HEK293 (cell line): ENCODE measurements around the gene TTC13.

Experiments
- CTCF ChIP-seq: fragments of 450-650 bp; formaldehyde crosslinking; IDR thresholded peaks from 2 replicates; pipeline ENCODE4 v1.5.1; 2016; ENCODE audit warnings: missing biosample characterization, missing genetic modification characterization
- YY1 ChIP-seq: fragments of 450-650 bp; formaldehyde crosslinking; IDR thresholded peaks from 2 replicates; pipeline ENCODE4 v1.5.1; 2018; ENCODE audit warnings: missing biosample characterization, missing genetic modification characterization
- ZNF174 ChIP-seq: fragments of 450-650 bp; formaldehyde crosslinking; IDR thresholded peaks from 2 replicates; pipeline ENCODE4 v1.5.0; 2017; ENCODE audit warnings: missing biosample characterization, mild to moderate bottlenecking, missing genetic modification characterization
- ZSCAN5A ChIP-seq: fragments of 450-650 bp; formaldehyde crosslinking; IDR thresholded peaks from 2 replicates; pipeline ENCODE4 v1.5.1; 2016; ENCODE audit warnings: missing biosample characterization, missing genetic modification characterization
- TF ChIP-seq, protein P1 (sequence below): fragments of 450-650 bp; formaldehyde crosslinking; IDR thresholded peaks from 2 replicates; pipeline ENCODE4 v1.5.1; 2016; ENCODE audit warnings: missing biosample characterization, missing genetic modification characterization

- TF ChIP-seq CTCF (no peak), ZSCAN5A (tag by site-specific recombination) (no peak), YY1 (tag by site-specific recombination) (no peak), ZNF174 (tag by site-specific recombination) (no peak)
- TF ChIP-seq, protein P1, sequence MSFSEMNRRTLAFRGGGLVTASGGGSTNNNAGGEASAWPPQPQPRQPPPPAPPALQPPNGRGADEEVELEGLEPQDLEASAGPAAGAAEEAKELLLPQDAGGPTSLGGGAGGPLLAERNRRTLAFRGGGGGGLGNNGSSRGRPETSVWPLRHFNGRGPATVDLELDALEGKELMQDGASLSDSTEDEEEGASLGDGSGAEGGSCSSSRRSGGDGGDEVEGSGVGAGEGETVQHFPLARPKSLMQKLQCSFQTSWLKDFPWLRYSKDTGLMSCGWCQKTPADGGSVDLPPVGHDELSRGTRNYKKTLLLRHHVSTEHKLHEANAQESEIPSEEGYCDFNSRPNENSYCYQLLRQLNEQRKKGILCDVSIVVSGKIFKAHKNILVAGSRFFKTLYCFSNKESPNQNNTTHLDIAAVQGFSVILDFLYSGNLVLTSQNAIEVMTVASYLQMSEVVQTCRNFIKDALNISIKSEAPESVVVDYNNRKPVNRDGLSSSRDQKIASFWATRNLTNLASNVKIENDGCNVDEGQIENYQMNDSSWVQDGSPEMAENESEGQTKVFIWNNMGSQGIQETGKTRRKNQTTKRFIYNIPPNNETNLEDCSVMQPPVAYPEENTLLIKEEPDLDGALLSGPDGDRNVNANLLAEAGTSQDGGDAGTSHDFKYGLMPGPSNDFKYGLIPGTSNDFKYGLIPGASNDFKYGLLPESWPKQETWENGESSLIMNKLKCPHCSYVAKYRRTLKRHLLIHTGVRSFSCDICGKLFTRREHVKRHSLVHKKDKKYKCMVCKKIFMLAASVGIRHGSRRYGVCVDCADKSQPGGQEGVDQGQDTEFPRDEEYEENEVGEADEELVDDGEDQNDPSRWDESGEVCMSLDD: no peak
These were observed 48.7 kb upstream of the TTC13 start for GRCh38 chr1:231027136-231027925.
